ENCODE data around the gene MYRF. TPM values are rescaled to one million over a fixed set of nuclear protein-coding genes. Genes with fewer than 3 reads are reported as not detected.

MYRF gene
- total RNA-seq, 3 donors from 2014 or later (not counting 1 experiment from before 2014, with no cell fraction given): 4.9 to 15.3 (median 7.3) TPM

- no peak for DNase-seq
- ATAC-seq: no peak
- no peak overlapping the region for H3K4me3 ChIP-seq (ENCODE audit: low read length)
- no peak overlapping the region for H3K27ac Mint-ChIP-seq
- no peaks in the 10 kb centered on the region for H3K36me3 Mint-ChIP-seq
- H3K36me3 ChIP-seq (ENCODE audit: control insufficient read depth, insufficient read depth, low read length): no peaks in the 10 kb centered on the region
- H3K27me3 Mint-ChIP-seq (ENCODE audit: low read depth in 2 of 2): peaks cover 0 to 3% of the 10 kb centered on the region in 2 donors
- no peaks in the 10 kb centered on the region for H3K27me3 ChIP-seq (ENCODE audit: control insufficient read depth, insufficient read depth, low read length)
- intact Hi-C loops (cut with micrococcal nuclease): no loop called here
- 85% methylated on average over 13 of the region's 13 CpGs for WGBS (ENCODE audit: insufficient coverage)
- peaks cover 5 to 13% of the 10 kb centered on the region in 2 donors for H3K4me1 Mint-ChIP-seq
- H3K9me3 Mint-ChIP-seq: no peaks in the 10 kb centered on the region
- no peak overlapping the region for H3K27ac ChIP-seq (ENCODE audit: low read length)
- TF ChIP-seq CTCF (IDR thresholded peaks at IDR 0.05): no peak
- peaks cover 10% of the 10 kb centered on the region for H3K4me1 ChIP-seq (ENCODE audit: control insufficient read depth, insufficient read depth, low read length)
- H3K9me3 ChIP-seq (ENCODE audit: control insufficient read depth, insufficient read depth, low read length): no peaks in the 10 kb centered on the region
- no peak overlapping the region for H3K4me3 Mint-ChIP-seq
These were observed 8.5 kb downstream of the MYRF start for GRCh38 chr11:61760946-61761345.

- Histone ChIP-seq H3K4me3 (ENCODE audit: low read length) (no peak overlapping the region), H3K36me3 (ENCODE audit: control insufficient read depth, insufficient read depth, low read length) (no peaks in the 10 kb centered on the region), H3K27ac (ENCODE audit: low read length) (no peak overlapping the region), H3K27me3 (ENCODE audit: control insufficient read depth, insufficient read depth, low read length) (no peaks in the 10 kb centered on the region), H3K9me3 (ENCODE audit: control insufficient read depth, insufficient read depth, low read length) (no peaks in the 10 kb centered on the region), H3K4me1 (ENCODE audit: control insufficient read depth, insufficient read depth, low read length) (peaks cover 3% of the 10 kb centered on the region)
- Mint-ChIP-seq H3K27ac (no peak overlapping the region), H3K4me1 (peaks cover 0 to 6% of the 10 kb centered on the region in 2 donors), H3K27me3 (ENCODE audit: low read depth in 2 of 2) (peaks cover 0 to 3% of the 10 kb centered on the region in 2 donors), H3K9me3 (no peaks in the 10 kb centered on the region), H3K4me3 (no peak overlapping the region), H3K36me3 (no peaks in the 10 kb centered on the region)
- no peak for TF ChIP-seq CTCF (IDR thresholded peaks at IDR 0.05)
- no peak for DNase-seq
- ATAC-seq: no peak
- intact Hi-C loops (cut with micrococcal nuclease): no loop called here
- WGBS (ENCODE audit: insufficient coverage): 86% methylated on average over 11 of the region's 11 CpGs
These were observed 9.2 kb downstream of the MYRF start for GRCh38 chr11:61761440-61762222.

- Mint-ChIP-seq H3K27ac (no peak overlapping the region), H3K36me3 (no peaks in the 10 kb centered on the region), H3K4me1 (peaks cover 0 to 5% of the 10 kb centered on the region in 2 donors), H3K9me3 (no peaks in the 10 kb centered on the region), H3K27me3 (ENCODE audit: low read depth in 2 of 2) (peaks cover 0 to 3% of the 10 kb centered on the region in 2 donors), H3K4me3 (no peak overlapping the region)
- no peaks in the 10 kb centered on the region for H3K9me3 ChIP-seq (ENCODE audit: control insufficient read depth, insufficient read depth, low read length)
- no peaks in the 10 kb centered on the region for H3K36me3 ChIP-seq (ENCODE audit: control insufficient read depth, insufficient read depth, low read length)
- TF ChIP-seq CTCF (IDR thresholded peaks at IDR 0.05): no peak
- DNase-seq (no peak), ATAC-seq (no peak)
- 75% methylated on average over 10 of the region's 10 CpGs for WGBS (ENCODE audit: insufficient coverage)
- no peaks in the 10 kb centered on the region for H3K4me1 ChIP-seq (ENCODE audit: control insufficient read depth, insufficient read depth, low read length)
- intact Hi-C loops (cut with micrococcal nuclease): no loop called here
- H3K4me3 ChIP-seq (ENCODE audit: low read length): no peak overlapping the region
- H3K27ac ChIP-seq (ENCODE audit: low read length): no peak overlapping the region
- no peaks in the 10 kb centered on the region for H3K27me3 ChIP-seq (ENCODE audit: control insufficient read depth, insufficient read depth, low read length)
These were observed 9.8 kb downstream of the MYRF start for GRCh38 chr11:61762223-61762615.

GRCh38 chr11:61762798-61763197 lies 10.4 kb downstream of the MYRF start:
- H3K9me3 ChIP-seq (ENCODE audit: control insufficient read depth, insufficient read depth, low read length): no peaks in the 10 kb centered on the region
- ATAC-seq (no peak), DNase-seq (no peak)
- peaks cover 0 to 3% of the 10 kb centered on the region in 2 donors for H3K27me3 Mint-ChIP-seq (ENCODE audit: low read depth in 2 of 2)
- no peaks in the 10 kb centered on the region for H3K4me1 ChIP-seq (ENCODE audit: control insufficient read depth, insufficient read depth, low read length)
- H3K9me3 Mint-ChIP-seq: no peaks in the 10 kb centered on the region
- H3K27me3 ChIP-seq (ENCODE audit: control insufficient read depth, insufficient read depth, low read length): no peaks in the 10 kb centered on the region
- H3K27ac Mint-ChIP-seq: no peak overlapping the region
- H3K4me3 Mint-ChIP-seq: no peak overlapping the region
- peaks cover 0 to 5% of the 10 kb centered on the region in 2 donors for H3K4me1 Mint-ChIP-seq
- H3K4me3 ChIP-seq (ENCODE audit: low read length): no peak overlapping the region
- no peaks in the 10 kb centered on the region for H3K36me3 ChIP-seq (ENCODE audit: control insufficient read depth, insufficient read depth, low read length)
- TF ChIP-seq CTCF (IDR thresholded peaks at IDR 0.05): no peak
- 64% methylated on average over 15 of the region's 15 CpGs for WGBS (ENCODE audit: insufficient coverage)
- intact Hi-C loops (cut with micrococcal nuclease): no loop called here
- H3K36me3 Mint-ChIP-seq: no peaks in the 10 kb centered on the region
- no peak overlapping the region for H3K27ac ChIP-seq (ENCODE audit: low read length)
